SK-N-SH treated with all-trans-retinoic acid at 6 μM for 48 hours (cell line): ENCODE results near the gene ERH.

Experiments used
- ATAC-seq: fragments of 200-7000 bp; cut with Tn5 transposase; 3 replicates; pipeline ENCODE4 v1.9.1; 2020; ENCODE audit warnings: mild to moderate bottlenecking, moderate library complexity
- BACH2 ChIP-seq: fragments of 250-450 bp; sonication (Bioruptor Pico); IDR thresholded peaks from 2 replicates; pipeline ENCODE4 v1.9.0; 2021; ENCODE audit warnings: mild to moderate bottlenecking, borderline replicate concordance
- CSDC2 ChIP-seq: fragments of 250-450 bp; sonication (Bioruptor Pico); IDR thresholded peaks from 2 replicates; pipeline ENCODE4 v1.5.0; 2020; ENCODE audit warnings: mild to moderate bottlenecking, moderate library complexity
- ESRRG ChIP-seq: fragments of 250-450 bp; sonication (Bioruptor Pico); IDR thresholded peaks from 2 replicates; pipeline ENCODE4 v1.6.1; 2021; ENCODE audit warnings: mild to moderate bottlenecking
- GLIS3 ChIP-seq: fragments of 250-450 bp; sonication (Bioruptor Pico); IDR thresholded peaks from 2 replicates; pipeline ENCODE4 v1.5.0; 2020; ENCODE audit warnings: mild to moderate bottlenecking, moderate library complexity
- ISL1 ChIP-seq: fragments of 250-450 bp; sonication (Bioruptor Pico); IDR thresholded peaks from 2 replicates; pipeline ENCODE4 v2.1.2; 2022; ENCODE audit warnings: mild to moderate bottlenecking, moderate library complexity
- OSR1 ChIP-seq: fragments of 250-450 bp; sonication (Bioruptor Pico); IDR thresholded peaks from 2 replicates; pipeline ENCODE4 v1.8.0; 2022; ENCODE audit warnings: moderate library complexity, mild to moderate bottlenecking, inconsistent platforms
- PATZ1 ChIP-seq: fragments of 250-450 bp; sonication (Bioruptor Pico); IDR thresholded peaks from 2 replicates; pipeline ENCODE4 v1.8.0; 2020; ENCODE audit warnings: mild to moderate bottlenecking, moderate library complexity, borderline replicate concordance
- PPARA ChIP-seq: fragments of 250-450 bp; sonication (Bioruptor Pico); IDR thresholded peaks from 2 replicates; pipeline ENCODE4 v1.5.0; 2020; ENCODE audit warnings: mild to moderate bottlenecking, borderline replicate concordance
- RARB ChIP-seq: fragments of 250-450 bp; sonication (Bioruptor Pico); IDR thresholded peaks from 2 replicates; pipeline ENCODE4 v1.8.0; 2021; ENCODE audit warnings: mild to moderate bottlenecking, moderate library complexity
- TCF4 ChIP-seq: fragments of 250-450 bp; sonication (Bioruptor Pico); IDR thresholded peaks from 2 replicates; pipeline ENCODE4 v1.8.0; 2021; ENCODE audit warnings: mild to moderate bottlenecking, moderate library complexity, borderline replicate concordance
- TOX ChIP-seq: fragments of 250-450 bp; sonication (Bioruptor Pico); IDR thresholded peaks from 2 replicates; pipeline ENCODE4 v1.8.0; 2021; ENCODE audit warnings: mild to moderate bottlenecking, moderate library complexity, borderline replicate concordance
- ZC3H10 ChIP-seq: fragments of 250-450 bp; sonication (Bioruptor Pico); IDR thresholded peaks from 2 replicates; pipeline ENCODE4 v1.5.1; 2021; ENCODE audit warnings: mild to moderate bottlenecking, moderate library complexity
- ZFP3 ChIP-seq: fragments of 250-450 bp; sonication (Bioruptor Pico); IDR thresholded peaks from 2 replicates; pipeline ENCODE4 v1.5.0; 2020; ENCODE audit warnings: mild to moderate bottlenecking, moderate library complexity
- ZFP30 ChIP-seq: fragments of 450-650 bp; formaldehyde crosslinking; IDR thresholded peaks from 2 replicates; pipeline ENCODE4 v1.5.0; 2022; ENCODE audit warnings: mild to moderate bottlenecking, moderate library complexity
- ZNF565 ChIP-seq: fragments of 450-650 bp; formaldehyde crosslinking; conservative IDR thresholded peaks from 2 replicates; pipeline ENCODE4 v1.5.0; 2020; ENCODE audit warnings: low read depth, mild to moderate bottlenecking, moderate library complexity
- ZNF70 ChIP-seq: fragments of 450-650 bp; formaldehyde crosslinking; IDR thresholded peaks from 2 replicates; pipeline ENCODE4 v1.5.0; 2020; ENCODE audit warnings: mild to moderate bottlenecking, moderate library complexity
- TF ChIP-seq, protein P1 (sequence below): fragments of 250-450 bp; sonication (Bioruptor Pico); IDR thresholded peaks from 2 replicates; pipeline ENCODE4 v1.8.0; 2021; ENCODE audit warnings: low read depth, mild to moderate bottlenecking, moderate library complexity, borderline replicate concordance

Gene ERH

GRCh38 chr14:69351911-69352310, 46.2 kb downstream of the ERH start:
- TF ChIP-seq ZNF565 (no peak), PPARA (CRISPR knock-in tag) (no peak), CSDC2 (CRISPR knock-in tag) (no peak)
- TF ChIP-seq, protein P1, sequence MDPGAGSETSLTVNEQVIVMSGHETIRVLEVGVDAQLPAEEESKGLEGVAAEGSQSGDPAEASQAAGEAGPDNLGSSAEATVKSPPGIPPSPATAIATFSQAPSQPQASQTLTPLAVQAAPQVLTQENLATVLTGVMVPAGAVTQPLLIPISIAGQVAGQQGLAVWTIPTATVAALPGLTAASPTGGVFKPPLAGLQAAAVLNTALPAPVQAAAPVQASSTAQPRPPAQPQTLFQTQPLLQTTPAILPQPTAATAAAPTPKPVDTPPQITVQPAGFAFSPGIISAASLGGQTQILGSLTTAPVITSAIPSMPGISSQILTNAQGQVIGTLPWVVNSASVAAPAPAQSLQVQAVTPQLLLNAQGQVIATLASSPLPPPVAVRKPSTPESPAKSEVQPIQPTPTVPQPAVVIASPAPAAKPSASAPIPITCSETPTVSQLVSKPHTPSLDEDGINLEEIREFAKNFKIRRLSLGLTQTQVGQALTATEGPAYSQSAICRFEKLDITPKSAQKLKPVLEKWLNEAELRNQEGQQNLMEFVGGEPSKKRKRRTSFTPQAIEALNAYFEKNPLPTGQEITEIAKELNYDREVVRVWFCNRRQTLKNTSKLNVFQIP (CRISPR knock-in tag): no peak
- ATAC-seq: no peak

DNA sequence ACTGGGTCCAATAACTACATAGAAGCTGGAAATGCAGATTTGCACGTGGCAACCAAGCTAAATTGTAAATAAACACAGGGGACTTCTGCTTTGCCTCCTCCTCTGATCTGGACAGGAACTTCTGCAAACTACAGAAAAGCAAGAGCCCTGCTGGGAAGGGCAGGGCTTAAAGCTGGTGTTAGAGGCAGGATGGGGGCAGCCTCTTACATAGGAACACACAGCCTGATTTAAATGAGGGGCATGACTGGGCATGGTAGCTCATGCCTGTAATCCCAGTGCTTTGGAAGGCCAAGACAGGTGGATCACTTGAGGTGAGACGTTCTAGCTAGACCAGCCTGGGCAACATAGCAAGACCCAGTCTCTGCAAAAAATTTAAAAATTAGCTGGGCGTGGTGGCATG, 46.7 kb downstream of the ERH start:
- TF ChIP-seq PPARA (CRISPR knock-in tag): no peak
- TF ChIP-seq RARB: no peak
- no peak for TF ChIP-seq PATZ1
- no peak for TF ChIP-seq ZFP30 (CRISPR knock-in tag)
- TF ChIP-seq, protein P1 (CRISPR knock-in tag): no peak
- TF ChIP-seq ISL1 (CRISPR knock-in tag): no peak
- no peak for TF ChIP-seq TOX (CRISPR knock-in tag)
- TF ChIP-seq ZNF565: no peak
- TF ChIP-seq ZFP3 (CRISPR knock-in tag): no peak
- no peak for TF ChIP-seq ZC3H10
- TF ChIP-seq GLIS3 (CRISPR knock-in tag): no peak
- TF ChIP-seq, all 23 proteins: peak for 0
- ATAC-seq: no peak

GRCh38 chr14:69350892-69351291, 47.2 kb downstream of the ERH start:
- ATAC-seq: no peak
- TF ChIP-seq, protein P1 (CRISPR knock-in tag): no peak
- no peak for TF ChIP-seq ZNF70 (CRISPR knock-in tag)
- TF ChIP-seq PATZ1: no peak
- TF ChIP-seq RARB: no peak
- no peak for TF ChIP-seq ZC3H10
- no peak for TF ChIP-seq ZNF565
- no peak for TF ChIP-seq PPARA (CRISPR knock-in tag)
- TF ChIP-seq, all 23 proteins: peak for 0

- no peak for ATAC-seq
Measured at GRCh38 chr14:69349091-69349777, 48.9 kb downstream of the ERH start.

More at GRCh38 chr14:69349091-69349777, 48.9 kb downstream of the ERH start:
- TF ChIP-seq TOX (CRISPR knock-in tag): no peak
- no peak for TF ChIP-seq OSR1 (CRISPR knock-in tag)
- TF ChIP-seq CSDC2 (CRISPR knock-in tag): no peak
- no peak for TF ChIP-seq ESRRG (CRISPR knock-in tag)
- TF ChIP-seq ISL1 (CRISPR knock-in tag): no peak
- no peak for TF ChIP-seq BACH2 (CRISPR knock-in tag)
- TF ChIP-seq, protein P1 (CRISPR knock-in tag): no peak
- TF ChIP-seq TCF4 (CRISPR knock-in tag): no peak
- TF ChIP-seq, all 23 proteins: peak for 0
